Gastrocnemius medialis (tissue), 4 donors: ENCODE measurements around the gene RPS23. TPM values are rescaled to one million over a fixed set of nuclear protein-coding genes. Genes with fewer than 3 reads are reported as not detected.

Experiments
- ATAC-seq, 2 donors: fragments of 150-250 bp; one replicate each; pipeline ENCODE4 v1.9.1; 2016
- DNase-seq, 2 donors: peaks; one replicate each; pipeline ENCODE4 v3.0.0-alpha.2; 2019
- H3K27ac ChIP-seq, 4 donors: fragments of 200-600 bp; sonication (generic); 1 replicate in 1 of 4; 2 replicates in 3 of 4; pipeline ENCODE4 v1.5.1; 2016 to 2018; ENCODE audit warnings: mild to moderate bottlenecking in 2 of 4, moderate library complexity in 1 of 4
- H3K27me3 ChIP-seq, 3 donors: fragments of 200-600 bp; sonication (generic) in 2 of 3; 1 replicate in 1 of 3; 2 replicates in 2 of 3; pipeline versions ENCODE4 v1.5.1 to v1.6.0; 2016 to 2019; ENCODE audit warnings: mild to moderate bottlenecking in 1 of 3, moderate library complexity in 1 of 3
- H3K36me3 ChIP-seq, 2 donors: fragments of 200-600 bp; sonication (generic) in 1 of 2; one replicate each; pipeline ENCODE4 v1.5.1; 2017 to 2018
- H3K4me1 ChIP-seq, 2 donors: fragments of 200-600 bp; sonication (generic) in 1 of 2; one replicate each; pipeline ENCODE4 v1.5.1; 2016 to 2017; ENCODE audit warnings: mild to moderate bottlenecking in 2 of 2
- H3K4me3 ChIP-seq, 4 donors: fragments of 200-600 bp; sonication (generic) in 3 of 4; 1 replicate in 1 of 4; 2 replicates in 3 of 4; pipeline ENCODE4 v1.5.1; 2016 to 2019; ENCODE audit warnings: mild to moderate bottlenecking in 2 of 4
- H3K9me3 ChIP-seq, 3 donors: fragments of 200-600 bp; sonication (generic) in 2 of 3; 1 replicate in 1 of 3; 2 replicates in 2 of 3; pipeline ENCODE4 v1.5.1; 2016 to 2019
- CTCF ChIP-seq, 5 experiments: fragments of 450-650 bp in 3 of 5; fragments of 200-600 bp in 2 of 5; sonication (generic) in 2 of 5; IDR thresholded peaks in 4 of 5; conservative IDR thresholded peaks in 1 of 5; 1 replicate in 4 of 5; 2 replicates in 1 of 5; pipeline ENCODE4 v1.5.1; 2016 to 2019; ENCODE audit warnings: antibody characterized with exemption in 5 of 5, mild to moderate bottlenecking in 3 of 5, moderate library complexity in 3 of 5
- POLR2A ChIP-seq, 2 donors: fragments of 450-650 bp; IDR thresholded peaks; one replicate each; pipeline ENCODE4 v1.6.1; 2017; ENCODE audit warnings: antibody characterized with exemption in 2 of 2, mild to moderate bottlenecking in 2 of 2, moderate library complexity in 2 of 2
- in situ Hi-C, 4 donors: fragments of 200-750 bp; cut with MboI; loops; one replicate each; pipeline versions ENCODE4 v1.15.0 to v1.8.0; 2017; ENCODE audit warnings: low sequenced_read_pairs in 4 of 4
- intact Hi-C: fragments of 100-400 bp; cut with DNase I; formaldehyde crosslinking; loops from one replicate; pipeline ENCODE4 v1.15.1; 2023; ENCODE audit warnings: low total_unique reads
- total RNA-seq, 4 donors: library from RNA; depleted of rRNA; stranded (reverse); fragments of >200 nt; gene quantifications; one replicate each; pipeline versions ENCODE4 v1.1.0 to v1.2.3, GENCODE V29; 2016

RPS23 gene
- total RNA-seq, 4 donors from 2014 or later = 3,129 to 4,184 (median 3,721) TPM

DNA sequence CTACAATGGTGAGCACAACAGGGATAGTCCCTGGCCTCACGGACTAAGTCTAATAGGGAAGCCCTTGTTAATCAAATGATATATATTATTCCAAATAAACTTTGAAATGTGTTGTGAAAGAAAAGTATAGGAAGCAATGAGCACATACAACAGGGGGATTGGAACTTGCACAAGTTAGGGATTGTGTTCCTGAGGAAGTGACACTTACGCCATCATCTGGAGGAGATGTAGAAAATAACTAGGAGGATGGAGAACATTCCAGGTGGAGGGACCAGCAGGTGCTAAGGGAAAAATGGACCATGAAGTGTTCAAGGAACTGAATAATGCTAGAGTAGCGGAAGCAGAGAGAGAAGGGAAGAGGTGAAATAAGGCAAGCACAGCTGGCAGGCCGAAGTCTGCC lies 18.8 kb upstream of the RPS23 start:
- no peaks in the 10 kb centered on the region for H3K9me3 ChIP-seq
- TF ChIP-seq CTCF (IDR thresholded peaks at IDR 0.05 in 4 of 5, conservative IDR thresholded peaks at IDR 0.05 in 1 of 5) (no peak), POLR2A (IDR thresholded peaks at IDR 0.05) (no peak)
- no peaks in the 10 kb centered on the region for H3K4me1 ChIP-seq
- DNase-seq (no peak), ATAC-seq (no peak)
- H3K36me3 ChIP-seq = no peaks in the 10 kb centered on the region
- in situ Hi-C loops (no loop called here), intact Hi-C loops (no loop called here)
- H3K27me3 ChIP-seq = no peaks in the 10 kb centered on the region
- H3K4me3 ChIP-seq = no peak overlapping the region
- no peak overlapping the region for H3K27ac ChIP-seq

- intact Hi-C loops (no loop called here), in situ Hi-C loops (no loop called here)
- H3K27ac ChIP-seq = no peak overlapping the region
- ATAC-seq = no peak
- H3K4me1 ChIP-seq = no peaks in the 10 kb centered on the region
- H3K27me3 ChIP-seq = no peaks in the 10 kb centered on the region
- no peaks in the 10 kb centered on the region for H3K36me3 ChIP-seq
- H3K4me3 ChIP-seq = no peak overlapping the region
- TF ChIP-seq CTCF (IDR thresholded peaks at IDR 0.05 in 4 of 5, conservative IDR thresholded peaks at IDR 0.05 in 1 of 5) = no peak
- no peak for TF ChIP-seq POLR2A (IDR thresholded peaks at IDR 0.05)
- no peaks in the 10 kb centered on the region for H3K9me3 ChIP-seq
- no peak for DNase-seq
Observed at GRCh38 chr5:82295959-82296531, 17.9 kb upstream of the RPS23 start.

- Histone ChIP-seq H3K27me3 (no peaks in the 10 kb centered on the region), H3K27ac (no peak overlapping the region), H3K36me3 (no peaks in the 10 kb centered on the region), H3K4me3 (no peak overlapping the region), H3K9me3 (no peaks in the 10 kb centered on the region), H3K4me1 (no peaks in the 10 kb centered on the region)
- intact Hi-C loops (no loop called here), in situ Hi-C loops (no loop called here)
- no peak for DNase-seq
- no peak for ATAC-seq
- TF ChIP-seq POLR2A (IDR thresholded peaks at IDR 0.05) (no peak), CTCF (IDR thresholded peaks at IDR 0.05 in 4 of 5, conservative IDR thresholded peaks at IDR 0.05 in 1 of 5) (no peak)
Observed at GRCh38 chr5:82295144-82295543, 17.0 kb upstream of the RPS23 start.

DNA sequence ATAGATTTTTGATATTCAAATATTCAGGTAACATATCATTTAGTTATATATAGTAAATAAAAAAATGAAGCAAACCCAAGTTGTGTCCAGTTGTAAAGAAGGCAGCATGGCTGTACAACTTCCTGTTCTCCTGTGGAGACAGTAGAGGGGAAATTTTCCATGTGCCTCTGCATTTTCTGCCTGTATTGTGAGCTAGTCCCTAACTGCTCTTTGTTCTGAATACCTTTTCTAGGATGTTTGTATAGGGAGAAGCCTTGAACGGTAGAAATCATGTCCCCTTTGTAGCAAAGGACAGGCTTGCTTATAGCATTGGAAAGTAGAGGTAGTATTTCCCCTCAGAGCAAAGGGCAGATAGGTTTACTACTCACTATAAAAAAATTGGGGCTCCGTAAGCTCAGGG lies 13.3 kb upstream of the RPS23 start:
- no peak for ATAC-seq
- H3K27me3 ChIP-seq = no peaks in the 10 kb centered on the region
- in situ Hi-C loops = no loop called here
- H3K9me3 ChIP-seq = no peaks in the 10 kb centered on the region
- H3K27ac ChIP-seq = no peak overlapping the region
- TF ChIP-seq POLR2A (IDR thresholded peaks at IDR 0.05) (no peak), CTCF (IDR thresholded peaks at IDR 0.05 in 4 of 5, conservative IDR thresholded peaks at IDR 0.05 in 1 of 5) (no peak)
- intact Hi-C loops = no loop called here
- H3K4me3 ChIP-seq = no peak overlapping the region
- DNase-seq = no peak
- no peaks in the 10 kb centered on the region for H3K4me1 ChIP-seq
- H3K36me3 ChIP-seq = no peaks in the 10 kb centered on the region

- no peaks in the 10 kb centered on the region for H3K4me1 ChIP-seq
- no peaks in the 10 kb centered on the region for H3K36me3 ChIP-seq
- intact Hi-C loops = no loop called here
- H3K27ac ChIP-seq = no peak overlapping the region
- H3K4me3 ChIP-seq = no peak overlapping the region
- in situ Hi-C loops = no loop called here
- DNase-seq (no peak), ATAC-seq (no peak)
- H3K9me3 ChIP-seq = no peaks in the 10 kb centered on the region
- no peaks in the 10 kb centered on the region for H3K27me3 ChIP-seq
- TF ChIP-seq CTCF (IDR thresholded peaks at IDR 0.05 in 4 of 5, conservative IDR thresholded peaks at IDR 0.05 in 1 of 5) = no peak
- TF ChIP-seq POLR2A (IDR thresholded peaks at IDR 0.05) = no peak
Observed at GRCh38 chr5:82290908-82291307, 12.8 kb upstream of the RPS23 start.
